ENCODE results near the gene LRIG1. TPM values are rescaled to one million over a fixed set of nuclear protein-coding genes. Genes with fewer than 3 reads are reported as not detected.

The LRIG1 gene
- total and polyA plus RNA-seq, 9 of the 15 experiments (the other 6 are each of a cell fraction or from before 2014, with no cell fraction given) = 0.05 to 0.38 (median 0.13) TPM; not detected in 3

- Histone ChIP-seq H3K9me1 (ENCODE audit: control insufficient read depth, insufficient read depth, low read length) (no peaks in the 10 kb centered on the region), H3K79me2 (ENCODE audit: control insufficient read depth, insufficient read depth, low read length) (no peaks in the 10 kb centered on the region), H2AFZ (ENCODE audit: low read depth, low read length) (no peak overlapping the region), H3K4me2 (ENCODE audit: insufficient read depth, low read length) (no peak overlapping the region), H3K4me3 (no peak overlapping the region), H3K36me3 (ENCODE audit: control insufficient read depth, insufficient read depth, low read length) (no peaks in the 10 kb centered on the region), H3K9me3 (replicated peaks; ENCODE audit: control insufficient read depth, insufficient read depth, low read depth, low read length) (no peaks in the 10 kb centered on the region), H3K9ac (ENCODE audit: insufficient read depth in 1 of 2, low read depth in 2 of 2, low read length in 2 of 2) (no peak overlapping the region), H4K20me1 (replicated peaks; ENCODE audit: control insufficient read depth, insufficient read depth, low read length) (no peaks in the 10 kb centered on the region), H3K27me3 (ENCODE audit: control insufficient read depth in 2 of 2, insufficient read depth in 2 of 2, low read length in 2 of 2) (peaks cover 0 to 13% of the 10 kb centered on the region in 2 experiments; a peak in 3 of 5 replicates), H3K27ac (ENCODE audit: extremely low read depth, low read depth, low read length) (no peak overlapping the region), H3K4me1 (replicated peaks in 1 of 2; ENCODE audit: control insufficient read depth in 2 of 2, insufficient read depth in 2 of 2, low read length in 2 of 2) (no peaks in the 10 kb centered on the region)
- TF ChIP-seq MTA2 (IDR thresholded peaks at IDR 0.05; ENCODE audit: low read depth) = no peak
- no peak for TF ChIP-seq ZC3H11A (IDR thresholded peaks at IDR 0.05; ENCODE audit: low read depth, low read length)
- no peak for TF ChIP-seq HNRNPH1 (optimal IDR thresholded peaks at IDR 0.05; ENCODE audit: low read depth, low read length)
- TF ChIP-seq MEIS2 (IDR thresholded peaks at IDR 0.05; ENCODE audit: partially characterized antibody) = no peak
- TF ChIP-seq ZNF134 (CRISPR knock-in tag; conservative IDR thresholded peaks at IDR 0.05) = no peak
- TF ChIP-seq SMAD4 (CRISPR knock-in tag; conservative IDR thresholded peaks at IDR 0.05) = no peak
- no peak for TF ChIP-seq IRF1 (CRISPR knock-in tag; IDR thresholded peaks at IDR 0.05; ENCODE audit: borderline replicate concordance)
- TF ChIP-seq ZBTB26 (CRISPR knock-in tag; IDR thresholded peaks at IDR 0.05) = no peak
- no peak for TF ChIP-seq NEUROD1 (IDR thresholded peaks at IDR 0.05; ENCODE audit: borderline replicate concordance, low read depth, low read length, partially characterized antibody)
- no peak for TF ChIP-seq BCL6 (CRISPR knock-in tag; IDR thresholded peaks at IDR 0.05)
- TF ChIP-seq PHF8 (IDR thresholded peaks at IDR 0.05; ENCODE audit: borderline replicate concordance, low read length) = no peak
- no peak for TF ChIP-seq BRD4 (IDR thresholded peaks at IDR 0.05)
- no peak for TF ChIP-seq ZFP91 (CRISPR knock-in tag; IDR thresholded peaks at IDR 0.05)
- no peak for TF ChIP-seq ZNF408 (CRISPR knock-in tag; IDR thresholded peaks at IDR 0.05; ENCODE audit: low read depth)
- TF ChIP-seq SAFB (IDR thresholded peaks at IDR 0.05; ENCODE audit: borderline replicate concordance, low read depth, low read length) = no peak
- TF ChIP-seq ZNF76 (CRISPR knock-in tag; IDR thresholded peaks at IDR 0.05; ENCODE audit: borderline replicate concordance) = no peak
- TF ChIP-seq NBN (IDR thresholded peaks at IDR 0.05; ENCODE audit: low read depth) = no peak
- TF ChIP-seq ELF1 (tag; IDR thresholded peaks at IDR 0.05) = no peak
- TF ChIP-seq HMGN3 (IDR thresholded peaks at IDR 0.05; ENCODE audit: borderline replicate concordance, extremely low read depth, insufficient read length, low read depth, low read length) = no peak
- in situ Hi-C loops (cut with MboI) = no loop called here
- WGBS (ENCODE audit: insufficient coverage, low coverage, missing lambda C conversion rate) = 0% methylated on average over 4 of the region's 5 CpGs
- DNase-seq (ENCODE audit: extremely low read depth in 1 of 4, low spot score in 3 of 4) (no peak), FAIRE-seq (no peak), ATAC-seq (no peak)
- CTCF ChIA-PET (ENCODE audit: low intra/inter-chr PET ratio) = no interaction called here
- BruUV-seq (replicated peaks) = no TSS peak
- POLR2A ChIA-PET = no interaction called here
- intact Hi-C loops (cut with micrococcal nuclease) = no loop called here
Measured at GRCh38 chr3:66486646-66487045, 14.2 kb downstream of the LRIG1 start.
